DOHH2 (cell line): ENCODE measurements around the gene ABCC12.

Source experiments
- CTCF ChIP-seq: fragments of 200-600 bp; sonication (generic); IDR thresholded peaks from one replicate; pipeline ENCODE4 v1.5.1; 2014; ENCODE audit warnings: antibody characterized with exemption, mild to moderate bottlenecking, low read depth, low read length; ENCODE audit not compliant: poor library complexity, severe bottlenecking
- EZH2phosphoT487 ChIP-seq: fragments of 200-600 bp; sonication (generic); IDR thresholded peaks from 2 replicates; pipeline ENCODE4 v1.6.1; 2017; ENCODE audit warnings: borderline replicate concordance, mild to moderate bottlenecking, antibody characterized with exemption, low read length, moderate library complexity, mixed read lengths

- TF ChIP-seq CTCF (no peak), EZH2phosphoT487 (no peak)
Measured at GRCh38 chr16:48112600-48112999, 43.2 kb downstream of the ABCC12 start.
